GM19452 (cell line): ENCODE results near the gene SMIM29.

ENCODE experiments used
- ATAC-seq: cut with Tn5 transposase; IDR thresholded peaks from one replicate; pipeline ENCODE4 v1.9.1; 2021; ENCODE audit not compliant: unreplicated experiment

Gene SMIM29

GRCh38 chr6:34241351-34242215, 7.2 kb downstream of the SMIM29 start:
- no peak for ATAC-seq

- ATAC-seq, result no peak
Observed at GRCh38 chr6:34240329-34241248, 8.2 kb downstream of the SMIM29 start.

- ATAC-seq, result no peak
Observed at GRCh38 chr6:34239893-34240292, 8.9 kb downstream of the SMIM29 start.

DNA sequence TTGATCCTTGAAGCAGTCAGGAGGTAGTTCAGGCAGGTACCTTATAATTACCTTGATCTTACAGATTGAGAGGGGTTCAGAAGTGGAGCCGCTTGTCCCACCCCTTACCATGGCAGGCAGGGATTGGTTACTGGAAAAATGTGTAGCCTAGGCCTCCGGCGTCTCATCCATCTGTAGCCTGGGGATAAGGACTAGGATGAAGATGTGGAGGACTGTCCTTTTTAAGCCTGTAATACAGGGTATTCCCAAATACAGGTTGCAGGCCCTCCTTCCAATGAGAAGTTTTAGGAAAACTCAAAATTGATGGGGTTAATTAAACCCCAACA, 9.3 kb downstream of the SMIM29 start:
- no peak for ATAC-seq

DNA sequence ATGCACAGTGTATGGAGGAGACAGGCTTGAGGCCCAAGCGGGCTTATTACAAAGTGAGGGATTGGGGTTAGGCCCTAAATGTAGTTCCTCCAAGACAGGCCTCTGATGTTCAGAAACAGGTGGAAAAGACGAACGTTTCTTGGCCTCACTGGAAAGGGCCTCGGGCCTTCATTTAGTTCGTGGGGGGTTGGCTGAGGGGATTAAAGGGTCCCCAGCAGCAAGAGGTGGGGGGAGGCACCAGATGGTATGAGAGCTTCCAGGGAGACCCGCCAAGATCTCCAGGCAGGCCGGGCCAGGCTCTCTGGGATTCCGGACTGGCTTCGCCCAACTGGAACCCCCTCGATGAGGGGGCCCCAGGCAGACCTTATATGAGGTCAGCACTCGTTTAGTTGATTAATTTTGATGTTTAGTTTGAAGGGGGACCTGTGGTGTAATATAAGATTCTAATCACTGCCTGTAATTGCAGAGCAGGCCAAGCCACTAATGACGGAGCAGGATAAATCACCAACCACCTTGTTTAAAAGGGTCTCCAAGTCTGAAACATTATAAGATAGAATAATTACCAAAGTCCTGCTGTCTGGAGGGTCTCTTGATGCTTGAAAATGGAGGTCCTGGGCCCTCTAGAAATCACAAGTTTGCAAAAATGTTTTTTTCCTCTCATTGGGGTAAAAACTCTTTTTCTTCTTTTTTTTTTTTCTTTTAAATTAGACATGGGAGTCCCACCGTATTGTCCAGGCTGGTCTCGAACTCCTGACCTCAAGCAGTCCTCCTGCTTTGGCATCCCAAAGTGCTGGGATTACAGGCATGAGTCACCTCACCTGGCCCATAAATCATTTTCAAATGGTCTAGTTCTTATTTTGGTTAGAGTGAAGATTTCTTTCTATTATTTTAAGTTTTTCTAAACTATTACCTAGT, 10.0 kb downstream of the SMIM29 start:
- ATAC-seq, result no peak

DNA sequence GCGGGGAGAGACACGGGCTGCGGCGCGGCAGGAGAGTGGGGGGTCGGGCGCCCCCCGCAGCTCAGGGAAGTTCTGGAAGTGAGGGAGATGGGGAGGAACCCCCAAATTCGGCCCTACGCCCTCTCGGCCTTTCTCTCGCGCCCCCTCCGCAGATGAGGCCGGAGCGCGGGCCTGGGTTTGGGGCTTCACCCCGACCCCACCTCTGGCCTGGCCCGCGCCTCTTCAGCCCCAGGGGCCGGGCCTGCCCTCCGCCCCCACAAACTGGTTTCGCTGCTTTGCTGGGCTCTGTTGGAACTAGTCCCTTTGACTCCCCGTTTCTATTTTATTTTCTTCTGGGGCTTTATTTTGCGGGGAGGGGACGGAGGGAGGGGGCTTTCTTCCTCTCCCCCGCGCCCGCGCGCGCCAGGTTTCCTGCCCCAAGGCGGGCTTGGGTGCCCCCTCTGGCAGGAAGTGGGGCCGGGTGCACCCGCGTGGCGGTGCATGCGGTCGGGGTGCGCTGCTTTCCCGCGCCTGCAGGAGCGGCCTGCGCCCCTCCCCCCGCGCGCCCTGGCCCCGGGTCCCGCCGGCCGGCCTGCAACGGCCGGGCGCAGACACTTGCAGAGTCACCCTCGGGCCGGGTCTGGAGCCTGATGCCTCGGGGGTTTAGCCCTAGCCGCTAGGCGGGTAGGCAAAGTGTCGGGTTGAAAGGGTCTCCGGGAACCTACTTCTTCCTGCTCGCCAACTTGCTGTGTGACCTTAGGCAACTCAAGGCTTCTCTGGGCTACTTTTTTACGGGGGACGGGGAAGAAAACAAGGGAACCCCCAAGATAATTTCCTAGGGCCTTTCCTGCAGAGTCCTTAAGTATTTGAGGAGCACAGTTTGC, 10.9 kb downstream of the SMIM29 start:
- ATAC-seq, result no peak

DNA sequence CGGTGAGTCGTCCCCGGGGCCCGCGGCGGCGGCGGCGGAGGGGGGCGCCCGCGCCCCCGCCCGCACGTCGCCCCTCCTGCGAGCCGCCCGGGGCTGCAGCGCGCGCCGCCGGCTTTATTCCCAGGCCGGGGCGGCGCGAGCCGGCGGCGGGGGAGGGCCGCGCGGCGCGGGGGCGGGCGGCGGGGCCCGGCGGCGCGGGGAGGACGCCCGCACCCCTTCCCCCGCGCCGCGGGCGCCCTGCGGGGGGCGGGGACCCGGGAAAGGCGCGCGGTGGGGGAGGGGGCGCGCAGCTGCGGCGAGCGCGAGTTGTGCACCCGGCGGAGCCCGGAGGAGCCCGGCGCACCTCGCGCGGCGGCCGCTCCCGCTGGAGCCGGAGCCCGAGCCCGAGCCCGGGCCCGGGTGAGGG, 11.5 kb downstream of the SMIM29 start:
- peak; percentile 4 for ATAC-seq

- ATAC-seq, result peak; percentile 59
Observed at GRCh38 chr6:34236443-34237315, 12.1 kb downstream of the SMIM29 start, which contains the start of gene HMGA1. HMGA1 (plus strand) TSS chr6:34236873; CDS start chr6:34240781, 3,908 bp downstream.

DNA sequence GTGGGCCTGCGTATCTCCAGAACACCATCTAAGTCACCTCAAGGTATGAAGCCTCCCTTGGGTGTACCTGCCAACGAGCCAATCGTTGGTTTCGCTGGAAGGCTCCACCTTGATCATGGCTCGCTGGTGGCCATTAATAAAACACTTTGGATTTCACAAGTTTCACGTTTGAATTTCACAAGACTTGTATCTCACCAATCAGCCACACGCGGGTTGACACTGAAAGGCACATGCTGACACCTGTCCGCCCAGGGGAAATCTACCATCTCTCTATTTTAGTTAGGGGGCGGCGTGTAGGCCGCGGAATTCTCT, 12.7 kb downstream of the SMIM29 start:
- peak; percentile 2 for ATAC-seq

- no peak for ATAC-seq
Observed at GRCh38 chr6:34235307-34236130, 13.3 kb downstream of the SMIM29 start.

GRCh38 chr6:34234667-34235306, 14.0 kb downstream of the SMIM29 start:
- no peak for ATAC-seq

GRCh38 chr6:34233867-34234266, 14.9 kb downstream of the SMIM29 start:
- no peak for ATAC-seq

DNA sequence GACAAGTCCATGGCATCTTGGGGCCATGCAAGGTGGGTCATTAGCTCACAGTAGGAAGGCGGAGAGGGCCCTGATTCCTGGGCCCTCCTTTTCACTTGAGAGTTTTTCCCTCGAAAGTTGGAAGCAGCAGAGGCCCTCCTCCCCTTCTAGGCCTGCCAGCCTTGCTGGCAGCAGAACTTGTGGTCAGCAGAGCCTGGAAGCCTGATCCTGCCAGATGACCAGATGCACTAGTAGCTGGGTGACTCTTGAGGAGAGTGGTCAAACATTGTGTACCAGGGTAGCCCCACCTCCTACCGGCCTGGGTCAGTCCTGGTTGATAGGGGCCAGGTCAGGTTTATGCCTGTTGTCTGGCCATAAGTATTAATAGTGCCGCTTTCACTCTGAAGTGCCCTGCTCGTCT, 15.9 kb downstream of the SMIM29 start:
- no peak for ATAC-seq

GRCh38 chr6:34231566-34232336, 17.1 kb downstream of the SMIM29 start:
- no peak for ATAC-seq

- ATAC-seq, result no peak
Observed at GRCh38 chr6:34230653-34231371, 18.0 kb downstream of the SMIM29 start.

DNA sequence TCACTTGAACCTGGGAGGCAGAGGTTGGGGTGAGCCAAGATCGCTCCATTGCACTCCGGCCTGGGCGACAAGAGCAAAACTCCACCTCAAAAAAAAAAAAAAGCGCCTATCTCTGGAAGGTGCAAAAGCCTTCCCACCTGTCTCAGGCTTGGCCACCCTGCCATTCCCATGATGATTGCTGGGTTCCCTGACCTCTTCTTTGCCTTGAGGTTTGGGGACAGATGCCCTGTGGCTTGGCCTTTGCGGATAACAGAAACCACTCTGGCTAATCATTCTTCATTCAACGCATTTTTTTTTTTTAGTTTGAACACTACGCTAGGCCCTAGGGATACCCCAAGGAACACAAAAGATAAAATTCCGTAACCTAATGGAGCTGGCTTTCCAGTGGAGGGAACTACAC, 18.9 kb downstream of the SMIM29 start:
- no peak for ATAC-seq
